IMR-90 (cell line): Measurements from ENCODE around the gene C3orf49.

ENCODE experiments used
- BHLHE40 ChIP-seq: fragments of 150-350 bp; IDR thresholded peaks from 2 replicates; pipeline ENCODE4 v1.6.1; 2016; ENCODE audit warnings: mild to moderate bottlenecking, low read depth, low read length
- CEBPB ChIP-seq: IDR thresholded peaks from 2 replicates; pipeline ENCODE4 v1.6.1; 2012; ENCODE audit warnings: low read depth, low read length, improper control_type of control experiment
- CTCF ChIP-seq: conservative IDR thresholded peaks from 2 replicates; pipeline ENCODE4 v1.5.1; 2012; ENCODE audit warnings: mild to moderate bottlenecking, low read depth, low read length, improper control_type of control experiment
- FOS ChIP-seq: fragments of 150-350 bp; IDR thresholded peaks from 2 replicates; pipeline ENCODE4 v1.6.1; 2016; ENCODE audit warnings: low read depth, low read length
- MXI1 ChIP-seq: IDR thresholded peaks from 2 replicates; pipeline ENCODE4 v1.6.1; 2012; ENCODE audit warnings: low read depth, mild to moderate bottlenecking, low read length, moderate library complexity, borderline replicate concordance
- NFE2L2 ChIP-seq: fragments of 150-350 bp; IDR thresholded peaks from 2 replicates; pipeline ENCODE4 v1.6.1; 2016; ENCODE audit warnings: low read depth, mild to moderate bottlenecking, low read length
- POLR2A ChIP-seq: IDR thresholded peaks from 2 replicates; pipeline ENCODE4 v1.6.1; 2012; ENCODE audit warnings: mild to moderate bottlenecking, low read depth, low read length
- SMC3 ChIP-seq: fragments of 150-350 bp; IDR thresholded peaks from 2 replicates; pipeline ENCODE4 v1.6.1; 2016; ENCODE audit warnings: low read depth, mild to moderate bottlenecking, antibody characterized with exemption, low read length, moderate library complexity

GRCh38 chr3:63800097-63800496, 19.0 kb upstream of the C3orf49 start:
- TF ChIP-seq BHLHE40 (no peak), CTCF (no peak), POLR2A (no peak), SMC3 (no peak), MXI1 (no peak), NFE2L2 (no peak), FOS (no peak), CEBPB (no peak)
